Natural killer cell treated with Interleukin-12 subunit alpha and Interleukin-12 subunit beta and Interleukin-15 and Interleukin-18, amount 100 ng/mL, for 72 hours (primary cell): ENCODE data around the gene SIMC1. TPM values are rescaled to one million over a fixed set of nuclear protein-coding genes. Genes with fewer than 3 reads are reported as not detected.
A peak's percentile ranks its signal among the peaks of the same experiment; 100 is the strongest.
"Not testable (repeated sequence)": the region's sequence is repeated elsewhere in the genome, so short reads cannot be mapped to it uniquely, and the experiment has no call there.

Experiments
- ATAC-seq, 2 donors: fragments of 150-1000 bp; cut with Tn5 transposase in 1 of 2; sonication (Bioruptor Pico), chemical (Tn5 transposase) in 1 of 2; 2 replicates each; pipeline ENCODE4 v1.10.0; 2021
- DNase-seq: peaks from one replicate; pipeline ENCODE4 v3.0.0; 2022; ENCODE audit warnings: low spot score
- H3K27ac Mint-ChIP-seq, 2 donors: 1 replicate in 1 of 2; 2 replicates in 1 of 2; pipeline ENCODE4 v1.8.0; 2022; ENCODE audit warnings: mixed read lengths in 2 of 2, mild to moderate bottlenecking in 1 of 2, moderate library complexity in 1 of 2
- H3K27me3 Mint-ChIP-seq, 2 donors: 1 replicate in 1 of 2; 2 replicates in 1 of 2; pipeline ENCODE4 v1.8.0; 2022; ENCODE audit warnings: mixed read lengths in 2 of 2
- H3K36me3 Mint-ChIP-seq: one replicate; pipeline ENCODE4 v1.8.0; 2022; ENCODE audit warnings: mixed read lengths
- H3K4me1 Mint-ChIP-seq, 2 donors: 1 replicate in 1 of 2; 2 replicates in 1 of 2; pipeline ENCODE4 v1.8.0; 2022; ENCODE audit warnings: low read depth in 2 of 2, mixed read lengths in 2 of 2, mild to moderate bottlenecking in 1 of 2
- H3K4me3 Mint-ChIP-seq: one replicate; pipeline ENCODE4 v1.8.0; 2022; ENCODE audit warnings: mixed read lengths
- H3K9me3 Mint-ChIP-seq: 2 replicates; pipeline ENCODE4 v1.8.0; 2022; ENCODE audit warnings: mixed read lengths
- total RNA-seq, 2 donors: library from RNA; stranded (reverse); gene quantifications; one replicate each; pipeline ENCODE4 v1.2.3, GENCODE V29; 2022

SIMC1 gene
- total RNA-seq, 2 donors from 2014 or later, result 16.5 to 39.6 TPM

GRCh38 chr5:176305356-176305755, 67.1 kb downstream of the SIMC1 start:
- not testable (repeated sequence) for DNase-seq, H3K27me3 Mint-ChIP-seq, H3K4me1 Mint-ChIP-seq, H3K27ac Mint-ChIP-seq, ATAC-seq, H3K4me3 Mint-ChIP-seq, H3K9me3 Mint-ChIP-seq
- H3K36me3 Mint-ChIP-seq, result peaks cover 17% of the 10 kb centered on the region

GRCh38 chr5:176317534-176318374, 79.5 kb downstream of the SIMC1 start:
- ATAC-seq (no peak), DNase-seq (no peak)
- no peak overlapping the region for H3K4me3 Mint-ChIP-seq
- no peaks in the 10 kb centered on the region for H3K27me3 Mint-ChIP-seq
- no peak overlapping the region for H3K27ac Mint-ChIP-seq
- no peaks in the 10 kb centered on the region for H3K36me3 Mint-ChIP-seq
- no peaks in the 10 kb centered on the region for H3K9me3 Mint-ChIP-seq
- no peaks in the 10 kb centered on the region for H3K4me1 Mint-ChIP-seq

- DNase-seq, result no peak
- Mint-ChIP-seq H3K27ac (no peak overlapping the region), H3K36me3 (no peaks in the 10 kb centered on the region), H3K4me3 (no peak overlapping the region), H3K4me1 (no peaks in the 10 kb centered on the region), H3K9me3 (no peaks in the 10 kb centered on the region), H3K27me3 (no peaks in the 10 kb centered on the region)
- no peak for ATAC-seq
Measured at GRCh38 chr5:176319827-176320554, 81.8 kb downstream of the SIMC1 start.

GRCh38 chr5:176320577-176320976, 82.4 kb downstream of the SIMC1 start:
- Mint-ChIP-seq H3K27ac (no peak overlapping the region), H3K36me3 (no peaks in the 10 kb centered on the region), H3K4me3 (no peak overlapping the region), H3K9me3 (no peaks in the 10 kb centered on the region), H3K27me3 (no peaks in the 10 kb centered on the region), H3K4me1 (no peaks in the 10 kb centered on the region)
- DNase-seq (no peak), ATAC-seq (no peak)

- H3K4me1 Mint-ChIP-seq, result no peaks in the 10 kb centered on the region
- H3K9me3 Mint-ChIP-seq, result no peaks in the 10 kb centered on the region
- H3K36me3 Mint-ChIP-seq, result peaks cover 9% of the 10 kb centered on the region
- no peak overlapping the region for H3K4me3 Mint-ChIP-seq
- H3K27ac Mint-ChIP-seq, result no peak overlapping the region
- no peaks in the 10 kb centered on the region for H3K27me3 Mint-ChIP-seq
- DNase-seq (no peak), ATAC-seq (no peak)
Measured at GRCh38 chr5:176334031-176334770, 96.0 kb downstream of the SIMC1 start.

- H3K4me3 Mint-ChIP-seq, result no peak overlapping the region
- no peak overlapping the region for H3K27ac Mint-ChIP-seq
- no peaks in the 10 kb centered on the region for H3K9me3 Mint-ChIP-seq
- peaks cover 9% of the 10 kb centered on the region for H3K36me3 Mint-ChIP-seq
- no peak for DNase-seq
- no peak for ATAC-seq
- no peaks in the 10 kb centered on the region for H3K27me3 Mint-ChIP-seq
- H3K4me1 Mint-ChIP-seq, result no peaks in the 10 kb centered on the region
Measured at GRCh38 chr5:176337913-176338312, 99.7 kb downstream of the SIMC1 start.

GRCh38 chr5:176339304-176339703, 101.1 kb downstream of the SIMC1 start:
- no peak overlapping the region for H3K4me3 Mint-ChIP-seq
- H3K36me3 Mint-ChIP-seq, result peaks cover under 1% of the 10 kb centered on the region
- no peaks in the 10 kb centered on the region for H3K27me3 Mint-ChIP-seq
- no peak for DNase-seq
- no peak overlapping the region for H3K27ac Mint-ChIP-seq
- H3K4me1 Mint-ChIP-seq, result no peaks in the 10 kb centered on the region
- ATAC-seq, result no peak
- H3K9me3 Mint-ChIP-seq, result no peaks in the 10 kb centered on the region

- no peak overlapping the region for H3K4me3 Mint-ChIP-seq
- peak overlapping the region in 1 of 2 donors; percentile 0 for H3K27ac Mint-ChIP-seq
- H3K27me3 Mint-ChIP-seq, result no peaks in the 10 kb centered on the region
- DNase-seq (no peak), ATAC-seq (no peak)
- no peaks in the 10 kb centered on the region for H3K9me3 Mint-ChIP-seq
- no peaks in the 10 kb centered on the region for H3K4me1 Mint-ChIP-seq
- peaks cover 5% of the 10 kb centered on the region for H3K36me3 Mint-ChIP-seq
Measured at GRCh38 chr5:176341325-176342157, 103.3 kb downstream of the SIMC1 start.

- Mint-ChIP-seq H3K4me1 (no peaks in the 10 kb centered on the region), H3K4me3 (no peak overlapping the region), H3K9me3 (no peaks in the 10 kb centered on the region), H3K27ac (no peak overlapping the region), H3K36me3 (peaks cover 5% of the 10 kb centered on the region), H3K27me3 (no peaks in the 10 kb centered on the region)
- ATAC-seq (no peak), DNase-seq (no peak)
Measured at GRCh38 chr5:176342158-176342483, 103.9 kb downstream of the SIMC1 start.

- DNase-seq (no peak), ATAC-seq (no peak)
- Mint-ChIP-seq H3K36me3 (peaks cover 6% of the 10 kb centered on the region), H3K4me3 (no peak overlapping the region), H3K27ac (no peak overlapping the region), H3K27me3 (no peaks in the 10 kb centered on the region), H3K9me3 (no peaks in the 10 kb centered on the region), H3K4me1 (no peaks in the 10 kb centered on the region)
Measured at GRCh38 chr5:176342766-176343458, 104.7 kb downstream of the SIMC1 start.

GRCh38 chr5:176350416-176350815, 112.2 kb downstream of the SIMC1 start:
- DNase-seq (no peak), ATAC-seq (no peak)
- no peak overlapping the region for H3K27ac Mint-ChIP-seq
- no peak overlapping the region for H3K4me3 Mint-ChIP-seq
- H3K9me3 Mint-ChIP-seq, result no peaks in the 10 kb centered on the region
- H3K36me3 Mint-ChIP-seq, result peaks cover 34% of the 10 kb centered on the region
- no peaks in the 10 kb centered on the region for H3K27me3 Mint-ChIP-seq
- H3K4me1 Mint-ChIP-seq, result peaks cover 22 to 33% of the 10 kb centered on the region in 2 donors

- ATAC-seq (no peak), DNase-seq (no peak)
- Mint-ChIP-seq H3K27me3 (no peaks in the 10 kb centered on the region), H3K4me1 (peaks cover 23 to 33% of the 10 kb centered on the region in 2 donors), H3K36me3 (peaks cover 31% of the 10 kb centered on the region), H3K9me3 (no peaks in the 10 kb centered on the region), H3K4me3 (no peak overlapping the region), H3K27ac (peak overlapping the region in 1 of 2 donors; percentile 56)
Measured at GRCh38 chr5:176352116-176352878, 114.1 kb downstream of the SIMC1 start.
